K562 (cell line): Measurements from ENCODE around the gene NTNG1. TPM values are rescaled to one million over a fixed set of nuclear protein-coding genes. Genes with fewer than 3 reads are reported as not detected.

Source experiments
- ATAC-seq: fragments of 200-7000 bp; cut with Tn5 transposase; 3 replicates; pipeline ENCODE4 v1.9.1; 2020; ENCODE audit warnings: moderate library complexity
- BruUV-seq: library from RNA; stranded (reverse); fragments of 400-500 nt; replicated peaks from 2 replicates; lab custom pipeline; 2021; lab: Mats Ljungman, UMichigan
- CTCF ChIA-PET: fragments of 300-600 bp; formaldehyde crosslinking; extraction: SDS; loops from one replicate; lab custom pipeline; 2021; ENCODE audit warnings: low intra/inter-chr PET ratio; lab: Yijun Ruan, JAX
- POLR2A ChIA-PET: fragments of 300-600, 350-650 bp; sonication (Branson Sonifier 250); formaldehyde crosslinking; extraction: SDS; loops from one replicate; lab custom pipeline; 2021; ENCODE audit warnings: antibody characterized with exemption, inconsistent platforms; lab: Yijun Ruan, JAX
- DNase-seq, 4 experiments: peaks; one replicate each; pipeline versions ENCODE4 v3.0.0 to v3.0.0-alpha.2; 2011 to 2018; ENCODE audit warnings: low spot score in 3 of 4, mixed read lengths in 3 of 4; ENCODE audit errors: extremely low read depth in 1 of 4
- FAIRE-seq: peaks from 2 replicates; lab custom pipeline; 2011; peaks lifted over from hg19 to GRCh38; lab: Jason Lieb, UNC
- H2AFZ ChIP-seq: 2 replicates; pipeline ENCODE4 v1.6.0; 2011; ENCODE audit warnings: low read depth, low read length, control low read depth, inconsistent platforms
- H3K27ac ChIP-seq: fragments of 200-600 bp; 3 replicates; pipeline ENCODE4 v1.8.0; 2011; ENCODE audit warnings: low read depth, mild to moderate bottlenecking, control low read depth, inconsistent platforms, low read length, moderate library complexity, mixed read lengths; ENCODE audit errors: extremely low read depth
- H3K27me3 ChIP-seq, 2 experiments: fragments of 300-600 bp in 1 of 2; 2 replicates in 1 of 2; 3 replicates in 1 of 2; pipeline versions ENCODE4 v1.6.0 to v1.8.0; 2011; ENCODE audit warnings: inconsistent platforms in 2 of 2, low read length in 2 of 2, mild to moderate bottlenecking in 1 of 2, mixed read lengths in 1 of 2, moderate library complexity in 1 of 2; ENCODE audit not compliant: control insufficient read depth in 2 of 2, insufficient read depth in 2 of 2
- H3K36me3 ChIP-seq: fragments of 300-600 bp; 3 replicates; pipeline ENCODE4 v1.8.0; 2011; ENCODE audit warnings: mild to moderate bottlenecking, low read length, inconsistent platforms; ENCODE audit not compliant: control insufficient read depth, insufficient read depth
- H3K4me1 ChIP-seq, 2 experiments: fragments of 200-600 bp in 1 of 2; replicated peaks in 1 of 2; 2 replicates in 1 of 2; 3 replicates in 1 of 2; pipeline versions ENCODE4 v1.5.1 to v1.8.0; 2011; ENCODE audit warnings: inconsistent platforms in 2 of 2, low read length in 2 of 2, mild to moderate bottlenecking in 1 of 2, mixed read lengths in 1 of 2, moderate library complexity in 1 of 2; ENCODE audit not compliant: control insufficient read depth in 2 of 2, insufficient read depth in 2 of 2
- H3K4me2 ChIP-seq: 2 replicates; pipeline ENCODE4 v1.6.1; 2011; ENCODE audit warnings: low read length, control low read depth, inconsistent platforms, mixed read lengths; ENCODE audit not compliant: insufficient read depth
- H3K4me3 ChIP-seq: fragments of 200-600 bp; sonication (generic), shearing (Covaris generic); 2 replicates; pipeline ENCODE4 v1.5.1; 2016; ENCODE audit warnings: control low read depth, inconsistent platforms
- H3K79me2 ChIP-seq: fragments of 200-600 bp; 3 replicates; pipeline ENCODE4 v1.8.0; 2011; ENCODE audit warnings: low read length, inconsistent platforms; ENCODE audit not compliant: control insufficient read depth, insufficient read depth
- H3K9ac ChIP-seq, 2 experiments: 2 replicates each; pipeline versions ENCODE4 v1.6.0 to v1.6.1; 2011; ENCODE audit warnings: low read depth in 2 of 2, low read length in 2 of 2, control low read depth in 1 of 2, inconsistent platforms in 1 of 2, mild to moderate bottlenecking in 1 of 2, mixed read lengths in 1 of 2; ENCODE audit not compliant: insufficient read depth in 1 of 2
- H3K9me1 ChIP-seq: one replicate; pipeline ENCODE4 v1.6.0; 2011; ENCODE audit warnings: inconsistent platforms, mild to moderate bottlenecking, low read length, moderate library complexity; ENCODE audit not compliant: control insufficient read depth, insufficient read depth
- H3K9me3 ChIP-seq: replicated peaks from 2 replicates; pipeline ENCODE4 v1.5.1; 2011; ENCODE audit warnings: low read depth, low read length, inconsistent platforms; ENCODE audit not compliant: control insufficient read depth, insufficient read depth
- H4K20me1 ChIP-seq: replicated peaks from 2 replicates; pipeline ENCODE4 v1.6.1; 2011; ENCODE audit warnings: low read length, inconsistent platforms, mixed read lengths; ENCODE audit not compliant: control insufficient read depth, insufficient read depth
- ATF1 ChIP-seq, 2 experiments: fragments of 450-650 bp in 1 of 2; IDR thresholded peaks; 2 replicates each; pipeline ENCODE4 v1.6.1; 2016; ENCODE audit warnings: missing compliant biosample characterization in 1 of 2, missing genetic modification characterization in 1 of 2
- BDP1 ChIP-seq: IDR thresholded peaks from 3 replicates; pipeline ENCODE4 v1.6.1; 2011; ENCODE audit not compliant: insufficient read length, insufficient read depth
- ETV6 ChIP-seq, 3 experiments: fragments of 150-350 bp in 1 of 3; sonication (generic) in 1 of 3; formaldehyde crosslinking in 1 of 3; IDR thresholded peaks; 2 replicates each; pipeline versions ENCODE4 v1.6.1 to v1.8.0; 2014 to 2022; ENCODE audit warnings: borderline replicate concordance in 2 of 3, low read depth in 2 of 3, antibody characterized with exemption in 1 of 3, low read length in 1 of 3, mild to moderate bottlenecking in 1 of 3, missing genetic modification reagents in 1 of 3
- MCM7 ChIP-seq, 2 experiments: fragments of 450-650 bp; IDR thresholded peaks; 2 replicates each; pipeline ENCODE4 v1.6.1; 2016 to 2018
- STAG1 ChIP-seq: sonication (generic); formaldehyde crosslinking; IDR thresholded peaks from 2 replicates; pipeline ENCODE4 v1.5.0; 2020; ENCODE audit warnings: missing genetic modification reagents, borderline replicate concordance
- ZBTB1 ChIP-seq: sonication (generic); formaldehyde crosslinking; IDR thresholded peaks from 2 replicates; pipeline ENCODE4 v1.8.1; 2023; ENCODE audit warnings: missing genetic modification reagents, low read depth, mild to moderate bottlenecking, borderline replicate concordance
- ZNF668 ChIP-seq: fragments of 250-450 bp; sonication (Bioruptor Pico); IDR thresholded peaks from 2 replicates; pipeline ENCODE4 v1.8.0; 2022; ENCODE audit warnings: mild to moderate bottlenecking, inconsistent platforms
- WGBS: fragments of 100-300 bp; shearing (Covaris generic); methylation state at CpG from one replicate; pipeline ENCODE4 v1.1.6; 2016; ENCODE audit warnings: low coverage, mixed read lengths; ENCODE audit not compliant: insufficient coverage; ENCODE audit errors: missing lambda C conversion rate; 5-methylcytosine and 5-hydroxymethylcytosine counted together
- in situ Hi-C: fragments of 300-500 bp; cut with MboI; formaldehyde crosslinking; loops from 4 replicates; pipeline ENCODE4 v1.15.0; 2018; ENCODE audit warnings: inconsistent platforms, mixed read lengths
- intact Hi-C: fragments of 100-400 bp; cut with micrococcal nuclease; formaldehyde crosslinking; loops from 2 replicates; pipeline ENCODE4 v1.14.2; 2022
- polyA plus RNA-seq, 8 experiments: library from polyadenylated mRNA; depleted of rRNA in 4 of 8; stranded (reverse) in 5 of 8; unstranded in 3 of 8; fragments of >200 nt; fragmentation: Nextera tagmentation in 2 of 8; fragmentation: Illumina TruSeq in 1 of 8; extraction: Ambion mirVana in 2 of 8; extraction: Trizol in 1 of 8; gene quantifications; 2 replicates each; pipeline versions ENCODE4 v1.2.1 to v1.2.3, GENCODE V29; 2011 to 2014; ENCODE audit warnings: inconsistent platforms in 1 of 8, missing spikeins in 1 of 8
- total RNA-seq, 7 experiments: library from RNA; depleted of rRNA in 6 of 7; stranded (reverse); fragments of >200 nt in 6 of 7; fragmentation: Illumina TruSeq in 2 of 7; extraction: Trizol in 2 of 7; gene quantifications; 2 replicates each; pipeline versions ENCODE4 v1.2.1 to v1.2.3, GENCODE V29; 2011 to 2021; ENCODE audit warnings: low replicate concordance in 1 of 7
- TF ChIP-seq, protein P1 (sequence below): sonication (generic); formaldehyde crosslinking; IDR thresholded peaks from 2 replicates; pipeline ENCODE4 v1.8.0; 2023; ENCODE audit warnings: mild to moderate bottlenecking, missing genetic modification reagents
- TF ChIP-seq, protein P2 (sequence below): sonication (generic); formaldehyde crosslinking; IDR thresholded peaks from 2 replicates; pipeline ENCODE4 v1.8.0; 2022; ENCODE audit warnings: mild to moderate bottlenecking, missing genetic modification reagents
- TF ChIP-seq, protein P3 (sequence below): fragments of 450-650 bp; IDR thresholded peaks from 2 replicates; pipeline ENCODE4 v1.6.1; 2017; ENCODE audit warnings: mild to moderate bottlenecking, moderate library complexity
- TF ChIP-seq, protein P4 (sequence below): fragments of 250-450 bp; sonication (Bioruptor Pico); IDR thresholded peaks from 2 replicates; pipeline ENCODE4 v1.4.0; 2020; ENCODE audit warnings: mild to moderate bottlenecking, moderate library complexity, borderline replicate concordance
- TF ChIP-seq, protein P5 (sequence below): fragments of 250-450 bp; sonication (Bioruptor Pico); IDR thresholded peaks from 2 replicates; pipeline ENCODE4 v1.8.0; 2021; ENCODE audit warnings: mild to moderate bottlenecking, moderate library complexity

NTNG1 gene
- total and polyA plus RNA-seq, 9 of the 15 experiments (the other 6 are each of a cell fraction or from before 2014, with no cell fraction given): not detected

DNA sequence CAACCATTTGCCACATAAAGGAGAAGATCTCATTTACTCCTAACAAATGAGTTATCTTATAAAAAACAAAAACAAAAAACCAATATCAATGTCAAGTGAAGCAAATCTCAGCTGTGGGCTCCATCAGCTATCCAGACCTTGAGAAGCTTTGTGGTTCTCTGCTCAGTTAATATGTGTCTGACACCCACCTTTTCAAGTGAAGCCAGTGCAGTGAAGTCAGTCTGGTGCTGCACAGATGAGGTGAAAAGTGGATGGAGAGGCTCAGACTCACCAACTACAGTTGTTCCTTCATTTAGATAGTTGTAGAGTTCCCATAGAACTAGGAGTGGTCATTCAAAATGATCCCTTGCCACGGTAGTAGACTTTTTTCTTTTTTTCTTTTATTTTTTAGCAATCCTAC, 106.8 kb downstream of the NTNG1 start:
- no peak overlapping the region for H3K9ac ChIP-seq
- H3K27ac ChIP-seq: no peak overlapping the region
- DNase-seq: no peak
- 0% methylated on average over 1 of the region's 1 CpG for WGBS
- no peak overlapping the region for H3K4me2 ChIP-seq
- H3K4me1 ChIP-seq: no peaks in the 10 kb centered on the region
- POLR2A ChIA-PET: no interaction called here
- CTCF ChIA-PET: no interaction called here
- no peaks in the 10 kb centered on the region for H3K79me2 ChIP-seq
- H3K9me1 ChIP-seq: no peaks in the 10 kb centered on the region
- FAIRE-seq: no peak
- no peaks in the 10 kb centered on the region for H3K27me3 ChIP-seq
- no peak overlapping the region for H3K4me3 ChIP-seq
- H3K9me3 ChIP-seq: no peaks in the 10 kb centered on the region
- ATAC-seq: no peak
- H2AFZ ChIP-seq: no peak overlapping the region
- no peaks in the 10 kb centered on the region for H3K36me3 ChIP-seq
- in situ Hi-C loops: no loop called here
- no TSS peak for BruUV-seq
- H4K20me1 ChIP-seq: no peaks in the 10 kb centered on the region
- intact Hi-C loops: no loop called here
- TF ChIP-seq, protein P1, sequence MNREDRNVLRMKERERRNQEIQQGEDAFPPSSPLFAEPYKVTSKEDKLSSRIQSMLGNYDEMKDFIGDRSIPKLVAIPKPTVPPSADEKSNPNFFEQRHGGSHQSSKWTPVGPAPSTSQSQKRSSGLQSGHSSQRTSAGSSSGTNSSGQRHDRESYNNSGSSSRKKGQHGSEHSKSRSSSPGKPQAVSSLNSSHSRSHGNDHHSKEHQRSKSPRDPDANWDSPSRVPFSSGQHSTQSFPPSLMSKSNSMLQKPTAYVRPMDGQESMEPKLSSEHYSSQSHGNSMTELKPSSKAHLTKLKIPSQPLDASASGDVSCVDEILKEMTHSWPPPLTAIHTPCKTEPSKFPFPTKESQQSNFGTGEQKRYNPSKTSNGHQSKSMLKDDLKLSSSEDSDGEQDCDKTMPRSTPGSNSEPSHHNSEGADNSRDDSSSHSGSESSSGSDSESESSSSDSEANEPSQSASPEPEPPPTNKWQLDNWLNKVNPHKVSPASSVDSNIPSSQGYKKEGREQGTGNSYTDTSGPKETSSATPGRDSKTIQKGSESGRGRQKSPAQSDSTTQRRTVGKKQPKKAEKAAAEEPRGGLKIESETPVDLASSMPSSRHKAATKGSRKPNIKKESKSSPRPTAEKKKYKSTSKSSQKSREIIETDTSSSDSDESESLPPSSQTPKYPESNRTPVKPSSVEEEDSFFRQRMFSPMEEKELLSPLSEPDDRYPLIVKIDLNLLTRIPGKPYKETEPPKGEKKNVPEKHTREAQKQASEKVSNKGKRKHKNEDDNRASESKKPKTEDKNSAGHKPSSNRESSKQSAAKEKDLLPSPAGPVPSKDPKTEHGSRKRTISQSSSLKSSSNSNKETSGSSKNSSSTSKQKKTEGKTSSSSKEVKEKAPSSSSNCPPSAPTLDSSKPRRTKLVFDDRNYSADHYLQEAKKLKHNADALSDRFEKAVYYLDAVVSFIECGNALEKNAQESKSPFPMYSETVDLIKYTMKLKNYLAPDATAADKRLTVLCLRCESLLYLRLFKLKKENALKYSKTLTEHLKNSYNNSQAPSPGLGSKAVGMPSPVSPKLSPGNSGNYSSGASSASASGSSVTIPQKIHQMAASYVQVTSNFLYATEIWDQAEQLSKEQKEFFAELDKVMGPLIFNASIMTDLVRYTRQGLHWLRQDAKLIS: no peak
- TF ChIP-seq STAG1 (CRISPR knock-in tag) (no peak), ETV6 (IDR thresholded peaks at IDR 0.05; ENCODE audit: borderline replicate concordance in 1 of 2, low read depth in 2 of 2, low read length in 1 of 2) (no peak), ETV6 (CRISPR knock-in tag; IDR thresholded peaks at IDR 0.05; ENCODE audit: borderline replicate concordance) (no peak), ZBTB1 (CRISPR knock-in tag) (no peak), ZNF668 (CRISPR knock-in tag) (no peak), ATF1 (CRISPR knock-in tag; IDR thresholded peaks at IDR 0.05) (no peak), ATF1 (tag; IDR thresholded peaks at IDR 0.05) (no peak), MCM7 (IDR thresholded peaks at IDR 0.05) (no peak), BDP1 (no peak)
- TF ChIP-seq, protein P2, sequence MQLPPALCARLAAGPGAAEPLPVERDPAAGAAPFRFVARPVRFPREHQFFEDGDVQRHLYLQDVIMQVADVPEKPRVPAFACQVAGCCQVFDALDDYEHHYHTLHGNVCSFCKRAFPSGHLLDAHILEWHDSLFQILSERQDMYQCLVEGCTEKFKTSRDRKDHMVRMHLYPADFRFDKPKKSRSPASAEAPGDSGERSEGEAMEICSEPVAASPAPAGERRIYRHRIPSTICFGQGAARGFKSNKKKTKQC (CRISPR knock-in tag): no peak
- TF ChIP-seq, protein P3, sequence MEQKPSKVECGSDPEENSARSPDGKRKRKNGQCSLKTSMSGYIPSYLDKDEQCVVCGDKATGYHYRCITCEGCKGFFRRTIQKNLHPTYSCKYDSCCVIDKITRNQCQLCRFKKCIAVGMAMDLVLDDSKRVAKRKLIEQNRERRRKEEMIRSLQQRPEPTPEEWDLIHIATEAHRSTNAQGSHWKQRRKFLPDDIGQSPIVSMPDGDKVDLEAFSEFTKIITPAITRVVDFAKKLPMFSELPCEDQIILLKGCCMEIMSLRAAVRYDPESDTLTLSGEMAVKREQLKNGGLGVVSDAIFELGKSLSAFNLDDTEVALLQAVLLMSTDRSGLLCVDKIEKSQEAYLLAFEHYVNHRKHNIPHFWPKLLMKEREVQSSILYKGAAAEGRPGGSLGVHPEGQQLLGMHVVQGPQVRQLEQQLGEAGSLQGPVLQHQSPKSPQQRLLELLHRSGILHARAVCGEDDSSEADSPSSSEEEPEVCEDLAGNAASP: no peak
- TF ChIP-seq, protein P4, sequence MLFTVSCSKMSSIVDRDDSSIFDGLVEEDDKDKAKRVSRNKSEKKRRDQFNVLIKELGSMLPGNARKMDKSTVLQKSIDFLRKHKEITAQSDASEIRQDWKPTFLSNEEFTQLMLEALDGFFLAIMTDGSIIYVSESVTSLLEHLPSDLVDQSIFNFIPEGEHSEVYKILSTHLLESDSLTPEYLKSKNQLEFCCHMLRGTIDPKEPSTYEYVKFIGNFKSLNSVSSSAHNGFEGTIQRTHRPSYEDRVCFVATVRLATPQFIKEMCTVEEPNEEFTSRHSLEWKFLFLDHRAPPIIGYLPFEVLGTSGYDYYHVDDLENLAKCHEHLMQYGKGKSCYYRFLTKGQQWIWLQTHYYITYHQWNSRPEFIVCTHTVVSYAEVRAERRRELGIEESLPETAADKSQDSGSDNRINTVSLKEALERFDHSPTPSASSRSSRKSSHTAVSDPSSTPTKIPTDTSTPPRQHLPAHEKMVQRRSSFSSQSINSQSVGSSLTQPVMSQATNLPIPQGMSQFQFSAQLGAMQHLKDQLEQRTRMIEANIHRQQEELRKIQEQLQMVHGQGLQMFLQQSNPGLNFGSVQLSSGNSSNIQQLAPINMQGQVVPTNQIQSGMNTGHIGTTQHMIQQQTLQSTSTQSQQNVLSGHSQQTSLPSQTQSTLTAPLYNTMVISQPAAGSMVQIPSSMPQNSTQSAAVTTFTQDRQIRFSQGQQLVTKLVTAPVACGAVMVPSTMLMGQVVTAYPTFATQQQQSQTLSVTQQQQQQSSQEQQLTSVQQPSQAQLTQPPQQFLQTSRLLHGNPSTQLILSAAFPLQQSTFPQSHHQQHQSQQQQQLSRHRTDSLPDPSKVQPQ: no peak
- TF ChIP-seq, protein P5, sequence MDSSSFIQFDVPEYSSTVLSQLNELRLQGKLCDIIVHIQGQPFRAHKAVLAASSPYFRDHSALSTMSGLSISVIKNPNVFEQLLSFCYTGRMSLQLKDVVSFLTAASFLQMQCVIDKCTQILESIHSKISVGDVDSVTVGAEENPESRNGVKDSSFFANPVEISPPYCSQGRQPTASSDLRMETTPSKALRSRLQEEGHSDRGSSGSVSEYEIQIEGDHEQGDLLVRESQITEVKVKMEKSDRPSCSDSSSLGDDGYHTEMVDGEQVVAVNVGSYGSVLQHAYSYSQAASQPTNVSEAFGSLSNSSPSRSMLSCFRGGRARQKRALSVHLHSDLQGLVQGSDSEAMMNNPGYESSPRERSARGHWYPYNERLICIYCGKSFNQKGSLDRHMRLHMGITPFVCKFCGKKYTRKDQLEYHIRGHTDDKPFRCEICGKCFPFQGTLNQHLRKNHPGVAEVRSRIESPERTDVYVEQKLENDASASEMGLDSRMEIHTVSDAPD (CRISPR knock-in tag): no peak
